GM19238 (cell line): ENCODE results near the gene CLEC5A.
"Not testable (repeated sequence)": the region's sequence is repeated elsewhere in the genome, so short reads cannot be mapped to it uniquely, and the experiment has no call there.

Source experiments
- DNase-seq: peaks from one replicate; pipeline ENCODE4 v3.0.0; 2011; ENCODE audit warnings: low spot score; ENCODE audit not compliant: insufficient read length

The CLEC5A gene

DNA sequence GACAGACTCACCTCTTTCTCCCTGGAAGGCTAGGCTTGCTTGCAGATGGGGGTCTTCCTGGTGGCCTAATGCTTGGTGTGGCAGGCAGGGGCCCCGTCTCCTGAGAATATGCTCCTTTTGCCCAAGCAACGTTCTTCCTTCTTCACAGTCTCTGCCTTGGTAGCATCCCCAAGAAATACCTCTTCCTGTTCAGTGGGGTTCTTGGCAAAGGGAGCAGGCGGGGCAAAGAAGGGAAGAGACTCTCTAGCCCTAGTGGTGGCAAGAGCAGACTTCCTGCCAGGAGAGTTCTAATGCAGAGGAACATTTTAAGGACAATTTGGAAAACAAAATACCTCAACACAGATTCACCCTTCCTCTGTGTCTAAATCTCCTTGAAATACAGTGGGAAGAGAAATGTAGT, at the start of gene CLEC5A:
CLEC5A (minus strand) TSS at position 179 of the 400 bp plus-strand sequence. CDS start 682 bp downstream, outside the sequence.
- DNase-seq, result no peak

DNA sequence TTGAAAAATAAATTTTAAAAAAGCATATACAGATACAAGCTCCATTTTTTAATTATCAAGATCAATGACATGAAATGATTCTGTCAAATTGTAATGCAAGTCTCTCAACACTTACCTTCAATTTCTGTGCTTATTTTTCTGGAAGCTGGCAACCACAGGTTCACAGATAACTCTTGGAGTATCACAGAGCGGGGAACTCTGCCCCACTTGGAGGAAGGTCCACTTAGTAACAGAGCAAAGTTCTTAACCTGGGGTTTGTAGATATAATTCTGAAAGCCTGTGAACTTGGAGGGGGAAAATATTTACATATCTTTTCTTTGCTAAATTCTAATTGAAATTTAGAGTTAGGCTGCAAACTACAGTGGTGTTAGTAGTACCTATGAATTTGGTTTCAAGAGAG, 46.6 kb upstream of the CLEC5A start:
- DNase-seq, result no peak

DNA sequence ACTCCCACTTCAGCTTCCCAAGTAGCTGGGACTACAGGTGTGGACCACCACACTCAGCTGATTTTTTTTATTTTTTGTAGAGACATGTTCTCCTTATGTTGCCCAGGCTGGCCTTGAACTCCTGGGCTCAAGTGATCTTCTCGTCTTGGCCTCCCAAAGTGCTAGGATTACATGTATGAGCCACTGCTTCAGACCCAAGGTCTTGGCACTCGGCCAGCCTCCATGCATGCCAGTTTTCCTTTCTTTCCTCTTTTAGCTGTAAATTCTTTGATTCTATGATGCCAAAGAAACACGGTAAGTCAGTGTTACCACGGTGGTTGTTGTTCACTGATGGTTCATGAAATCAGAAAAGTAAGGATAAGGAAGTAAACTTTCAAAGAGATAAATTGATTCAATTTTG, 45.9 kb upstream of the CLEC5A start:
- no peak for DNase-seq

DNA sequence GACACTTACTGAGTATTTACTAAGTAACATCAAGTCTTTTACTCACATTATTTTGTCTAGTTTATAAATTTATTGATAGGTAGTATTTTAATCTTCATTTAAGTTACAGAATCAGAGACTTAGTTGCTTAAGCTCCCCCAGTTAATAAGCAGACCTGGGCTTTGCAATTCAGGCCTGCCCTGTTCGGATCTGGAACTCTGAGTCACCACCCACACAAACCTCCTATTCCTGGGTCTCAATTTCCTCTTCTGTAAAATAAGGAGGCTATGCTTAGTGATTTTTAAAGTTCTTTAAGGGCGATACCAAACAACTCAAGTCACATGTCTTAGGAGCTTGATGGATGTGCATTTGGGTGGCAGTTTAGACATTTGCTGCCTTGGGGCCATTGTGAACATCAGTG, 45.4 kb upstream of the CLEC5A start:
- DNase-seq, result no peak

DNA sequence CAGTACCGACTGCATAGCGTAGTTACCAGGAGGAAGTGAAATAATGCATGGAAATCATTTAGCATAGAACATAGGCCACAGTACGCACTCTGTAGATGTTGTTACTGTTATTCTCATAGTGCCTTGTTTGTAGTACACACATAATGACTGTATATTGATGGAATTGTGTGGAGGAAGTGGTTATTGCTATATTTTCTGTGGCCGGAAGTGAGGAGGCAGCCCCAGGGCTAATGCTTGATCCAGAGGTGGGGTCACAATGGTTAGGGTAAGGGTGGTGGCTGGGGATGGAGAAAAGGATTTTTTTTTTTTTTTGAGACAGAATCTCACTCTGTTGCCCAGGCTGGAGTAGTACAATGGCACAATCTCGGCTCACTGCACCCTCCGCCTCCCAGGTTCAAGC, 44.4 kb upstream of the CLEC5A start:
- DNase-seq, result no peak

DNA sequence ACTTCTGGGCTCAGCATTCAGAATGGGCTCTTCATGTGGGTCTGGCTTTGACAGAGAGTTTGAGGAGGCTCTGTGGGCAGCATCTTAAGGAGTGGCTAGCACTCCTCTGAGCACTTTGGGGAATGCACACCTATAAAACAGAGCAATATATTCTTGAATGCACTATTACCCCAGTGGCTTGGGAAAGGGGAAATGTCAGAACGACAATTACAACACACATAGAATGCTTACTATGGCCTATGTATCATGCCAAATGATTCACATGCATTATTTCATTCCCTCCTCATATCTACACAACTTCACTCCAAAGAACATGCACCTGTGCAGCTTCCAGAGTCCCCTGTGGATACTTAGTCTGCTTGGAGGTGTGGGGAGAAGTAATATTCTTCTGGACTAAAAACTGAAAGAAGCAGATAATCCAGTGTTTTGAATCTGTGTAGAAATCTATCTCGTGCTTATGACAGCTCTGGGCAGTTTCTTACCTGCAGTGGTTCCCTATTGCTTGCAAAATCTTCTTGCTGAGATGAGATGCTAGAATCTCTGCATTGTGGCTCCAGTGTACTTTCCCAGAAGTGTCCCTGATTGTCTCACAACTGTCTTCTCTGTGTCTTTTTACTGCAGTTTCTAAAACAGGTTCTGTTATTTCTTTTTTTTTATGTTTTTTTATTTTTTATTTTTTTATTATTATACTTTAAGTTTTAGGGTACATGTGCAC, 43.4 kb upstream of the CLEC5A start:
- DNase-seq, result no peak

DNA sequence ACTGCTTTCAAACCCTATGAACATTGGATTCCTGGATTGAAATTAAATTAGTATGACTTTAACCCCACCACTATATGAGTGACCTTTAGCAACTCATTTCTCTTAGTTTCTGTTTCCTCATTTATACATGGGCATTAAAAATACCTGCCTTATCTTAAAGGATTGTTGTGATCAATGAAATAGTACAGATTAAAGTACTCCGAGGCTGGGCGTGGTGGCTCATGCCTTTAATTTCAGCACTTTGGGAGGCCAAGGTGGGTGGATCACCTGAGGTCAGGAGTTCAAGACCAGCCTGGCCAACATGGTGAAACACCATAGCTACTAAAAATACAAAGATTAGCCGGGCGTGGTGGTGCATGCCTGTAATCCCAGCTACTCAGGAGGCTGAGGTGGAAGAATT, 41.0 kb upstream of the CLEC5A start:
- not testable (repeated sequence) for DNase-seq

DNA sequence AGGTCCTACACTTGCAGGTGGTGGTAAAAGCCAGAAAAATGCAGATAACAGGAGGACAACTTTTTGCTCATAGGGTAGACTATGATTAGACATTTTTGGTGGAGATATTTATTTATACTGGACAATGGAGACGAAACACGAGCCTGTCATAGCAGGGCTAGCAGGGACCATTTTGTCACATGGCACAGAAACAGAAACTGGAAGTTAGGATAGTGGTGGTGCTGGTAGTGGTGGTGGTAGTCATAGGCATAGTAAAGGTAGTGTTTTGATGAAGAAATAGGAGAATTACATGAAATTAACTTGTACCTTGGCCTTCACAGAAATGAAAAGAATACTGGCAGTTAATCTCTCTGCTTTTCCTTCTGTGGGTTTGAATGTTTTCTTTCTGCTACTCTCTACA, 40.1 kb upstream of the CLEC5A start:
- no peak for DNase-seq

DNA sequence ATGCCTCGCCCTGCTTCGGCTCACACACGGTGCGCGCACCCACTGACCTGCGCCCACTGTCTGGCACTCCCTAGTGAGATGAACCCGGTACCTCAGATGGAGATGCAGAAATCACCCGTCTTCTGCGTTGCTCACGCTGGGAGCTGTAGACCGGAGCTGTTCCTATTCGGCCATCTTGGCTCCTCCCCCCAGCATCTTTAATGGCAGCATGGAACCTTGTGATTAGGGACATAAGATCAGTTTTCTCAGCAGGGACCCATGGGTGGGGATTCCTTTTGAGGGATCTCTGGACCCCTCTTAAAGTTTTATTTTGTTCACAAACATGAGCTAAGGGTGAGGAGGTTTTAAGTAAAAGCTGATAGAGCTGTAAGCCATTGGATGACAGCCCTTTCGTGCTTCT, 39.2 kb upstream of the CLEC5A start:
- not testable (repeated sequence) for DNase-seq

DNA sequence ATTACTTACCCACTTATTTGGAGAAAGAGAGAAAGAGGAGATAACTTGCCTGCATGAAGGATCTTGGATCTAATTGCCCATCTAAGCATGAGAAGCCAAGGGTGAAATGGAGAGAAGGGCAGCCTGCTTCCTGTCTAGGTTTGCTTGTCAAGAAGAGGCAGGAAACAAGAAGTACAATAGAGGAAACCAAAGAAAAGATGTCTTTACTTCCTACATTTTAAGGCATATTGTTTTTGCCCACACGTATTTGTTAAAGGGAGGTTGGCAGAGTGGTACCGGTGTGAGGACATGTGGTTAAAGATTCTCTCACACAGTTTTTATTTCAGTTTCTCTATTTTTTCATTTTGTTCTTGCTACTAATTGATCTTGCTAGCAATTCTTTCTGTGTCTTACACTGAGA, 32.8 kb upstream of the CLEC5A start:
- no peak for DNase-seq

DNA sequence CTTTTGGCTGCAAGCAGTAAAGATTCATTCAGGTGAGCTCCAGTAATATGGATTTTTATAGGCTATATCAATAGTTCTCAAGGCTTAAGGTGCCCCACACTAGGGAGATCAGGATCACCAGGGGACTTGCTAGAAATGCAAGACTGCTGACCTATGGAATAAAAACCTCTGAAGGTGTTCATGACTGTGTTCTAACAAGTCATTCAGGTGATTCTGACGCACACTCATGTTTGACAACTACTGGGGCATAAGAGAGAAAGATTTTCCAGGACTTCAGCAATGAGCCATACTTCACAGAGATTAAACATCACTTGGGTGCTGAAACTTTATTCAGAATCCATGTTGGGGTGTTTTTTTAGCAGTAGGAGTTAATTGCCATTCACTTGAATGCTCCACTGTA, 31.6 kb upstream of the CLEC5A start:
- no peak for DNase-seq

DNA sequence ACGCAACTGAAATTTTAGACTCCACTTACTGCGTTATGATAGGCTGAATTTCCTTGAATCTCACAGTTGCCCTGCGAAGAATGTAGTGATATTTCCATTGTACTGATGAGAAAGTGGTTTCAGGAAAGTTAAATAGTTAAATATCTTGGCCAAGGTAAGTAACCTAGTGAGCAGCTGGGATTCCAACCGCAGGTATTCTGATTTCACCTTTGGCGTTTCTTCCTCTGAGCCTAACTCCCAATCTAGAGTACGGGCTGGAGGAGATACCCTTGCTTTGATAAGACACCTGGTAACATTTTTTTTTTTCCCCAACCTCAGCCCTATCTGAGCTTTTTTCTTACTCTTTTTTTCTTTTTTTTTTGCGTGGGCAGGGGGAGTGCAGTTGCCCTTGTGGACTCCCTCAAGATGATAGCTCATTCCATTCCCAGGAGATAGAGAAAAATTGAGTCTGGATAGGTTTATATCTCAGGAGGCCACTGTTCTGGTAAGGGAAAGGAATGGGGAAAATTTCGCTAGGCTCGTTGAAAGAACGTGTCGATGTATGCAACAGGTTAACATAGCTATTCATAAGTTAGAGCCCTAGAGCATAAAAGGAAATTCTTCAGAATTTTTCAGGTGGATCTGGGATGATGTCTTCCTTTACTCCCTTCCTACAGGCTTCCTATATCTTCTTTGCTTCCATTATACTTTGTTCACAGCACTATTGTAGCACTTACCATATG, 29.9 kb upstream of the CLEC5A start:
- no peak for DNase-seq

DNA sequence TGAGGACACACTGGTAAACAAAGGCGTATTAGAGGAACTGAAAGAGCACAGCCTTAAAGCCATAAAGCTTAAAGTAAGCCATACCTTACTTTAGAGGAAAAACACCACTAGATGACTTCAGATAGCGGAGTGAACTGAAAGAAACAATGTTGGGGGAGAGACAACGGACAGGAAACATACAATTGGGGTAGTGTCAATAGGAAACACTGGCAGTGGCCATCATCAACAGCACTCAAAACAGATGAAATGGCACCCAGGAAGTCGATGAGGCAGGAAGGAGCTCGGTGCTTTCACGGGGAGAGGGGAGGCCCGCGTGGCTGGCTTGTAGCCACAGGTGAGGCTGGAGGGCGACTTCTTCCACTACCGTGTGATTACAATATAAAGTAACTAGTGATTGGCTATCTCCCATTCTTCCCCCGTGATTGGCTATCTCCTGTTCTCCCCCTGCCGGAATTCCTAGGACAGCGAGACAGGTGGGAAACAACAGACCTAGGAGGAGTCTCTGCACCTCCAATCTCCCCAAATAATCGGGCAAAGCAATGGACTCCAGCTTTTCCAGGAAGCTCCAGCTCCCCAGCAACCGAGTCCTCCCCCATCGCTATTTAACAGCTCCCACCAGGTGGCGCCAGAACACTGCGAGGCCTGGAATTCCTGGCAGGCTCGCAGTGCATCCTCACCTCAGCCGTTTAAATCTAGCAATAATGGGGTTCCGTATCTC, 29.2 kb upstream of the CLEC5A start:
- DNase-seq, result peak; percentile 45

DNA sequence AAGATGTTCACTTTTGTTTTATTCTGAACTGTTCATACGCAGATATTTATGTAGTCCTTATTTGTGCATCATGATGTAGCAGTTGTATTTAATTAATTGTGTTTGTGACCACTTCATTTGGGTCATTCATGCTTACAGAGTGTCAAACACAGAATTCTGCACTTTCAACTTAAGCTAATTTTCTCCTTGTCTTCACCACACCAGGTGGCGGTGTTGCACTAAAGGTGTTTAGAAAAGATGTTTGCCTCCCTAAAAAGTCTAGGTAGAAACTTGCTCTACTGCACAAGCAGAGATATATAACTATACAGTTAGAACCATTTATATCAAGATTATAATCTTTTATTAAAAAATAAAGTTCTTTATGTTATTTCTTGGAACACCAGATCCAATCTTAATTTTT, 28.1 kb upstream of the CLEC5A start:
- no peak for DNase-seq

DNA sequence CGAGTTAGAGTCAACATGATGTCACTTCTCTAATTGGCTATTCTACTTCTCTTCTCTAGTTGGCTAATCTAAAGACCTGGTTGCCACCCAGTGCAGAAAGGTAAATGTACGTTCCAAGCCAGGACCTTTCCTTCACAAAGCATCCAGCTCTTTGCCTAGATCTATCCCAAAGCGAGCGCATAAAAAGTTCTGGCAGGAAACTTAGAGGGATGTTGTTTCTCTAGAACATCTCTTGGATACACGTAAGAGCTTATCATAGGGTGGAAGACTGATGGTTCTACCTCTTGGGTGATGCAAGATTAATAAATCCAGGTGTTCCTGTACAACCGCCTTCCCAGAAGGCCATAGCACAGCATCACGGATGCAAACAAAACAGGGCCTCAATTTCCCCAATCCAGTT, 26.9 kb upstream of the CLEC5A start, which contains the start of gene TAS2R38:
TAS2R38 (minus strand) TSS at position 101 of the 400 bp plus-strand sequence; CDS start at position 17, 84 bp downstream.
- DNase-seq, result no peak

DNA sequence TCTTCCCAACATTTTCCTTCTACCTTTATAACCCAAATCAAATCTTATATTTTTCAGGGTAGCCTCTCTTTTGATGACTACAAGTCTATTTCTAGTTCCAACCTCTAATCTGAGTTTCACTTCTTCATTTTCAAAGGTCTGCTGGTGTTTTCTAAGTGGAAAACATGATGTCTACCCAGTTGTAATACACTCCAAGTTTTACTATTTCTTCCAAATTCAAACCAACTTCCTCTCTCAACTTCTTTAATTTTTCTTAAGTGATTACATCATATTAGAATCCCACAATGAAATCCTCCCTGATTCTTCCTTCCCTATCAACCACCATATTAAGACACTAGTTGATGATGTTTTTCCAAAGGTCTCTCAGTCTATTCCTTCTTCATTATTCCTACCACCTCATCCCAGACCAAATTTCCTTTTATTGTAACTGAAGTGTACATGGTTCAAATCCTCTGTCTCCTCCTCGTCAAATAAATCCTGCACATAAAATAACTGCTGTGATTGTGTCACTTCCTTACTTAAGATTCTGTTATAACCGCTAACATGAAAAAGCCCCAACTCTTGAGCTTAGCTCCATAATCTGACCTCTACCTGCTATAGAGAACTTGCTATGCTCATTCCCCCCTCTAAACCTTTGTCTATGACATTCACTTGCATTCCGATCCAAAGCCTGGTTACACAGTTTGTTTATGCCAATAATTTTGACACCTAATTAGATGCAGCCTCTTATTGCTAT, 14.1 kb upstream of the CLEC5A start:
- DNase-seq, result no peak

DNA sequence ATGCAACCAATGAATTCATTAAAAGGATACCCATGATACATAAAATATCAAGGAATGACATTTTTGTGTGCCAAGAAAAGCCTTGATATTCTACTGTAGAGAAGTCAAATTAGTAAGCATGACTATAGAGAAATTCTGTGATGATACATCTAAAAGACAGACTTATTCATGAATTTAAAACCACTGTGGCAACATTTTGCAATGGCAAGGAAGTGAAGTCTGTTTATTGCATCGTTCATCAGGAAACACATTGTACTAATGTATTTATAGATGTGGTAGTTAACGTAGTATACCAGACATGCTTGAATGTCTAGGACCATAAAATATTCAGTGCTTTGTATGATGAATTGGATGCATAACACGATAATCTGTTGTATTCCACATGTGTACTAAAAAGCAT, 9.3 kb upstream of the CLEC5A start:
- no peak for DNase-seq

DNA sequence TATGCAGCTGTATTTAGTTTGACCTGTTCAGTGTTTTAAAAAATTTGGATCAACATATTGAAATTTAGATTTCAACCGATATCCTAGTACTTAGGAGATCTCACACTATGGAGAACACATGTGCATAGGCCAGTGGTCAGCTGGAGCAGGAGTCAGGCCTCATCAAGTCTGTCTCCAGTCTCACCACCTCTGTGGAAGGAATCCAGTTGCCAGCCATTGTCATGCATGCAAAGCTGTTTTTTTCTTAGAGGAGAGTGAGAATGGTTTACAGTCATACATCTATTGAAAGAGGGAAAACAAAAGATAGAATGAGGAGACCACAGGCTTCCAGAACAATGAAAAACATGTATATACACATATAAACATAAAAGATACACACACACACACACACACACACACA, 7.6 kb upstream of the CLEC5A start:
- DNase-seq, result no peak

DNA sequence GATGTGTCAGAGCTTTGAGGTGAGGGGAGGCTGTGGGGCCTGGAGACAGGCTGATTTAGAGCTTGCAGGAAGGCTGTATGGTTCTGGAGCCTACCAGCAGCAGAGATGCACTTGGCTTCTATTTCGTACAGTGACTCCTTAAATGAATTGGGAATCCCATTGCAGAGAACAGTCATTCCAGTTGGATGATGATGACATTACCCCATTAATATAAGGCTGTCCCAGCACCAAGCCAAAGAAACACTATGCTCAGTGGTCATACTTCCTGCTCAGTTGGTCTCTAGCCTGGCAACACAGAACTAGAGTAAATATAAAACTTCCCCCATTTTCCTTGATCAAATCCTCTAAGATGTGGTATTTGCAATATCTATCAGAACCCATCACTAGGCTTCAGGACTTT, 5.7 kb upstream of the CLEC5A start:
- no peak for DNase-seq

DNA sequence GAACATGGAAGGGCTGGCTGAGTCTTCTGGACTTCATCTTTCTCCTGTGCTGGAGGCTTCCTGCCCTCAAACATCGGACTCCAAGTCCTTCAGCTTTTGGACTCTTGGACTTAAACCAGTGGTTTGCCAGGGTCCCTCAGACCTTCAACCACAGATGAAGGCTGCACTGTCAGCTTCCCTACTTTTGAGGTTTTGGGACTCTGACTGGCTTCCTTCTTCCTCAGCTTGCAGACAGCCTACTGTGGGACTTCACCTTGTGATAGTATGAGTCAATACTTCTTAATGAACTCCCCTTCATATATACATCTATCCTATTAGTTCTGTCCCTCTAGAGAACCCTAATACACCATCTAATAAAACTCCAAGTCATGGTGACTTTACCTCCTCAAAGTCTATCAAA, 4.0 kb upstream of the CLEC5A start:
- no peak for DNase-seq

DNA sequence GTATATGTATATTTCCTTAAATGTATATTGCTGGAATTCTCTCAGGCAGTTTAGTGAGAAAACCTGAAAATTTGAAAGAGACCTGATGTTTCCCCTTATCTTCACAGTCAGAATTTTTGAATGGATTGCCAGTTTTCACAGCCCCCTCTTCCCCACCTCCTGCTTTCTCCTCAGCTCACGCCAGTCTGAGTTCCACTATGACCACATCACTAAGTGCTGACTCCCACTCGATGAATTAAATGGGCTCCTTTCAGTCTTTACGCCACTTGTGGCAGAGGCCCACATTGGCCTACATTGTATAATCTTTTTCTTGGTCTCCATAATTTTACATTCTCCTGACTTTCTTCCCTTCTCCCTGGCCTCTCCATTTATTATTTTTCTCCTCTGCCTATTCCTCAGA, 3.1 kb upstream of the CLEC5A start:
- no peak for DNase-seq

DNA sequence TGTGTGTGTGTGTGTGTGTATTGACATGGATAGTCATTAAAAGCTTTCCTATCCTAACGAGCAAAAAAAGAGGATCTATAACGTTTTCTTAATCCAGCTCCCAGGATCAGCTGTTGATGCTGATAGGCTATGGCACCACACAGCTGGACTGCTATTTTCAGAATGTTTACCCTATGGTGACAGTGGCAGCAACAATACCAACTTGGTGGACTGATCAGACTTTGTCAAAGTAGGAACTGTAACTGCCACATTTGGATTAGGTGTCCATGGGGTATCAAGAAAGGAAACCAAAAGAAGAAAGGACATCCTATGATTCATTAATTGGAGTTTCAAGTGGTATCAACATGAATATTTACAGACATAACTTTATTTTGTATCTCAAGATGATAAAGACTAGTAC, 2.7 kb upstream of the CLEC5A start:
- no peak for DNase-seq
